A673 (cell line): ENCODE measurements around the gene ITSN2.

Source experiments
- CTCF ChIP-seq: fragments of 300-800, 200-600 bp; sonication (generic); conservative IDR thresholded peaks from 2 replicates; pipeline ENCODE4 v1.5.1; 2017; ENCODE audit warnings: low read depth, mild to moderate bottlenecking, antibody characterized with exemption, low read length, moderate library complexity, mixed read lengths
- EZH2 ChIP-seq: fragments of 200-600 bp; sonication (generic); IDR thresholded peaks from 2 replicates; pipeline ENCODE4 v1.6.1; 2017; ENCODE audit warnings: borderline replicate concordance, low read depth, mild to moderate bottlenecking, mixed read lengths, antibody characterized with exemption, low read length; ENCODE audit not compliant: poor library complexity, severe bottlenecking

DNA sequence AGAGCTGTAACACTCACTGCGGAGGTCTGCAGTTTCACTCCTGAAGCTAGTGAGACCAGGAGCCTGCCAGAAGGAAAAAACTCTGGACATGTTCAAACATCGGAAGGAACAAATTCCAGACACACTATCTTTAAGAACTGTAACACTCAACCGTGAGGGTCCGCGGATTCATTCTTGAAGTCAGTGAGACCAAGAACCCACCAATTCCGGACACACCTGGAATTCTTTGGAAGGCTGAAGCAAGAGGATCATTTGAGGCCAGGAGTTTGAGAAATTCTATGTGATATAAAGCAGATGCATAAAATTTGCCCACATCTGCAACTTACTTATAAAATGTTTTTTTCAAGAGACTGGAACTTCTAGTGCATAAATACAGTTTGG lies 43.5 kb upstream of the ITSN2 start:
- TF ChIP-seq CTCF, result no peak
- no peak for TF ChIP-seq EZH2
